GM12865 (cell line): Measurements from ENCODE around the gene MRC2.
A peak's percentile ranks its signal among the peaks of the same experiment; 100 is the strongest.

ENCODE experiments used
- DNase-seq: peaks from one replicate; pipeline ENCODE4 v3.0.0; 2010; ENCODE audit warnings: low read depth
- H3K4me3 ChIP-seq: 2 replicates; pipeline ENCODE4 v1.5.1; 2011; ENCODE audit warnings: mild to moderate bottlenecking, low read depth, low read length, control low read depth
- CTCF ChIP-seq: IDR thresholded peaks from 2 replicates; pipeline ENCODE4 v1.5.1; 2011; ENCODE audit warnings: low read length, control low read depth, low read depth, inconsistent platforms; ENCODE audit not compliant: insufficient read depth; ENCODE audit errors: missing control alignments

MRC2 gene

GRCh38 chr17:62621223-62621622 lies 6.2 kb upstream of the MRC2 start:
- no peak for TF ChIP-seq CTCF
- no peak for DNase-seq
- H3K4me3 ChIP-seq, result no peak overlapping the region

- H3K4me3 ChIP-seq, result no peak overlapping the region
- TF ChIP-seq CTCF, result no peak
- DNase-seq, result no peak
Observed at GRCh38 chr17:62625184-62625869, 2.1 kb upstream of the MRC2 start.

- no peak for DNase-seq
- TF ChIP-seq CTCF, result no peak
Observed at GRCh38 chr17:62625870-62626200, 1.6 kb upstream of the MRC2 start.

GRCh38 chr17:62626719-62627218 lies 701 bp upstream of the MRC2 start:
- TF ChIP-seq CTCF, result no peak
- H3K4me3 ChIP-seq, result peak overlapping the region; percentile 45
- no peak for DNase-seq

More at GRCh38 chr17:62625870-62626200, 1.6 kb upstream of the MRC2 start:
- H3K4me3 ChIP-seq, result no peak overlapping the region

GRCh38 chr17:62627904-62628633 lies 599 bp downstream of the MRC2 start:
- H3K4me3 ChIP-seq, result peak overlapping the region; percentile 45
- DNase-seq, result peak; percentile 17
- TF ChIP-seq CTCF, result no peak

- TF ChIP-seq CTCF, result no peak
- H3K4me3 ChIP-seq, result no peak overlapping the region
Observed at GRCh38 chr17:62628831-62629555, 1.5 kb downstream of the MRC2 start.

More at GRCh38 chr17:62628831-62629555, 1.5 kb downstream of the MRC2 start:
- no peak for DNase-seq
